Esophagus squamous epithelium (tissue), 5 donors: ENCODE data around the gene NDUFA12. TPM values are rescaled to one million over a fixed set of nuclear protein-coding genes. Genes with fewer than 3 reads are reported as not detected.

ENCODE experiments used
- DNase-seq: peaks from one replicate; lab custom pipeline; 2025; lab: John Stamatoyannopoulos, UW
- H3K27ac ChIP-seq, 4 donors: fragments of 200-600 bp; sonication (generic); one replicate each; pipeline ENCODE4 v1.5.1; 2016 to 2019; ENCODE audit warnings: mild to moderate bottlenecking in 1 of 4
- H3K27me3 ChIP-seq, 4 donors: fragments of 200-600 bp; sonication (generic); 1 replicate in 3 of 4; 2 replicates in 1 of 4; pipeline versions ENCODE4 v1.5.1 to v1.6.0; 2017 to 2021; ENCODE audit warnings: antibody characterized with exemption in 1 of 4
- H3K36me3 ChIP-seq, 3 donors: fragments of 200-600 bp; sonication (generic); one replicate each; pipeline ENCODE4 v1.5.1; 2016 to 2019
- H3K4me1 ChIP-seq, 3 donors: fragments of 200-600 bp; sonication (generic); one replicate each; pipeline ENCODE4 v1.5.1; 2017 to 2019
- H3K4me3 ChIP-seq, 4 donors: fragments of 200-600 bp; sonication (generic); 1 replicate in 3 of 4; 2 replicates in 1 of 4; pipeline ENCODE4 v1.5.1; 2016 to 2019; ENCODE audit warnings: mild to moderate bottlenecking in 2 of 4, moderate library complexity in 1 of 4
- H3K9me3 ChIP-seq, 3 donors: fragments of 200-600 bp; sonication (generic); one replicate each; pipeline ENCODE4 v1.5.1; 2016 to 2019
- POLR2A ChIP-seq, 4 donors: fragments of 450-650 bp; IDR thresholded peaks; one replicate each; pipeline ENCODE4 v1.6.1; 2017; ENCODE audit warnings: antibody characterized with exemption in 4 of 4, mild to moderate bottlenecking in 4 of 4, moderate library complexity in 3 of 4
- WGBS, 2 donors: methylation state at CpG; one replicate each; pipeline ENCODE4 v1.1.5; 2018; 5-methylcytosine and 5-hydroxymethylcytosine counted together
- intact Hi-C: fragments of 100-400 bp; cut with DNase I; formaldehyde crosslinking; loops from one replicate; pipeline ENCODE4 v1.15.0; 2022
- total RNA-seq, 4 donors: library from RNA; depleted of rRNA; stranded (reverse); fragments of >200 nt; gene quantifications; one replicate each; pipeline ENCODE4 v1.1.0, GENCODE V29; 2016
- TF ChIP-seq, protein P1 (sequence below), 6 experiments: fragments of 450-650 bp in 4 of 6; fragments of 200-600 bp in 2 of 6; sonication (generic) in 2 of 6; IDR thresholded peaks; one replicate each; pipeline ENCODE4 v1.5.1; 2016 to 2019; ENCODE audit warnings: antibody characterized with exemption in 6 of 6, mild to moderate bottlenecking in 4 of 6, moderate library complexity in 4 of 6
- donor health status: DM: yes; HTN: yes; CAD: no.

Gene NDUFA12
- total RNA-seq, 4 donors from 2014 or later: 86.1 to 163 (median 97.6) TPM

GRCh38 chr12:94971923-94972322, 31.6 kb downstream of the NDUFA12 start:
- WGBS, 2 donors: 86 to 88% methylated on average over 2 of the region's 2 CpGs
- no peak overlapping the region for H3K4me3 ChIP-seq
- peaks cover 0 to 36% (median 0%) of the 10 kb centered on the region in 3 donors for H3K36me3 ChIP-seq
- H3K27me3 ChIP-seq: no peaks in the 10 kb centered on the region
- no peak for DNase-seq
- H3K4me1 ChIP-seq: no peaks in the 10 kb centered on the region
- H3K27ac ChIP-seq: no peak overlapping the region
- TF ChIP-seq, protein P1, sequence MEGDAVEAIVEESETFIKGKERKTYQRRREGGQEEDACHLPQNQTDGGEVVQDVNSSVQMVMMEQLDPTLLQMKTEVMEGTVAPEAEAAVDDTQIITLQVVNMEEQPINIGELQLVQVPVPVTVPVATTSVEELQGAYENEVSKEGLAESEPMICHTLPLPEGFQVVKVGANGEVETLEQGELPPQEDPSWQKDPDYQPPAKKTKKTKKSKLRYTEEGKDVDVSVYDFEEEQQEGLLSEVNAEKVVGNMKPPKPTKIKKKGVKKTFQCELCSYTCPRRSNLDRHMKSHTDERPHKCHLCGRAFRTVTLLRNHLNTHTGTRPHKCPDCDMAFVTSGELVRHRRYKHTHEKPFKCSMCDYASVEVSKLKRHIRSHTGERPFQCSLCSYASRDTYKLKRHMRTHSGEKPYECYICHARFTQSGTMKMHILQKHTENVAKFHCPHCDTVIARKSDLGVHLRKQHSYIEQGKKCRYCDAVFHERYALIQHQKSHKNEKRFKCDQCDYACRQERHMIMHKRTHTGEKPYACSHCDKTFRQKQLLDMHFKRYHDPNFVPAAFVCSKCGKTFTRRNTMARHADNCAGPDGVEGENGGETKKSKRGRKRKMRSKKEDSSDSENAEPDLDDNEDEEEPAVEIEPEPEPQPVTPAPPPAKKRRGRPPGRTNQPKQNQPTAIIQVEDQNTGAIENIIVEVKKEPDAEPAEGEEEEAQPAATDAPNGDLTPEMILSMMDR (IDR thresholded peaks at IDR 0.05): no peak
- no peak for TF ChIP-seq POLR2A (IDR thresholded peaks at IDR 0.05)
- intact Hi-C loops: no loop called here
- H3K9me3 ChIP-seq: no peaks in the 10 kb centered on the region

- H3K27ac ChIP-seq: no peak overlapping the region
Observed at GRCh38 chr12:94970560-94970959, 32.9 kb downstream of the NDUFA12 start.

GRCh38 chr12:94969424-94969823, 34.1 kb downstream of the NDUFA12 start:
- intact Hi-C loops: no loop called here

More at GRCh38 chr12:94970560-94970959, 32.9 kb downstream of the NDUFA12 start:
- H3K4me1 ChIP-seq: no peaks in the 10 kb centered on the region
- intact Hi-C loops: no loop called here
- no peaks in the 10 kb centered on the region for H3K9me3 ChIP-seq
- no peak for TF ChIP-seq POLR2A (IDR thresholded peaks at IDR 0.05)
- TF ChIP-seq, protein P1 (IDR thresholded peaks at IDR 0.05): no peak
- H3K27me3 ChIP-seq: no peaks in the 10 kb centered on the region
- DNase-seq: no peak
- H3K4me3 ChIP-seq: no peak overlapping the region
- 100% methylated on average over 1 of the region's 1 CpG for WGBS, 2 donors
- H3K36me3 ChIP-seq: peaks cover 0 to 32% (median 0%) of the 10 kb centered on the region in 3 donors

GRCh38 chr12:94965982-94966630, 37.4 kb downstream of the NDUFA12 start:
- no peak overlapping the region for H3K27ac ChIP-seq
- no peak for DNase-seq
- WGBS, 2 donors: 92% methylated on average over 8 to 9 of the region's 9 CpGs
- no peaks in the 10 kb centered on the region for H3K9me3 ChIP-seq
- intact Hi-C loops: no loop called here
- no peak overlapping the region for H3K4me3 ChIP-seq
- no peaks in the 10 kb centered on the region for H3K27me3 ChIP-seq
- H3K36me3 ChIP-seq: peaks cover 0 to 19% (median 0%) of the 10 kb centered on the region in 3 donors
- no peak for TF ChIP-seq POLR2A (IDR thresholded peaks at IDR 0.05)
- TF ChIP-seq, protein P1 (IDR thresholded peaks at IDR 0.05): no peak
- no peaks in the 10 kb centered on the region for H3K4me1 ChIP-seq

More at GRCh38 chr12:94969424-94969823, 34.1 kb downstream of the NDUFA12 start:
- H3K9me3 ChIP-seq: no peaks in the 10 kb centered on the region
- TF ChIP-seq POLR2A (IDR thresholded peaks at IDR 0.05): no peak
- TF ChIP-seq, protein P1 (IDR thresholded peaks at IDR 0.05): no peak
- DNase-seq: no peak
- H3K27me3 ChIP-seq: no peaks in the 10 kb centered on the region
- H3K4me1 ChIP-seq: no peaks in the 10 kb centered on the region
- H3K36me3 ChIP-seq: peaks cover 0 to 32% (median 0%) of the 10 kb centered on the region in 3 donors
- no peak overlapping the region for H3K4me3 ChIP-seq
- H3K27ac ChIP-seq: no peak overlapping the region

GRCh38 chr12:94963649-94964048, 39.8 kb downstream of the NDUFA12 start:
- intact Hi-C loops: no loop called here
- Histone ChIP-seq H3K27ac (no peak overlapping the region), H3K36me3 (no peaks in the 10 kb centered on the region), H3K4me3 (no peak overlapping the region), H3K4me1 (no peaks in the 10 kb centered on the region), H3K9me3 (no peaks in the 10 kb centered on the region), H3K27me3 (no peaks in the 10 kb centered on the region)
- 73 to 85% methylated on average over 7 of the region's 7 CpGs for WGBS, 2 donors
- no peak for DNase-seq
- no peak for TF ChIP-seq POLR2A (IDR thresholded peaks at IDR 0.05)
- TF ChIP-seq, protein P1 (IDR thresholded peaks at IDR 0.05): no peak
